EL (cell line): Measurements from ENCODE around the gene TLK2.
"Not testable (repeated sequence)": the region's sequence is repeated elsewhere in the genome, so short reads cannot be mapped to it uniquely, and the experiment has no call there.

Experiments
- DNase-seq: peaks from one replicate; pipeline ENCODE4 v3.0.0-alpha.2; 2016

Gene TLK2

GRCh38 chr17:62478424-62478879 is at the start of gene TLK2:
Gene TLK2, plus strand, starts transcription at chr17:62478825. Its CDS starts 2,301 bp downstream, at chr17:62481126.
- DNase-seq = peak; percentile 84

GRCh38 chr17:62435251-62435650 is 43.4 kb upstream of the TLK2 start:
- not testable (repeated sequence) for DNase-seq

- DNase-seq = not testable (repeated sequence)
Measured at GRCh38 chr17:62441181-62441580, 37.4 kb upstream of the TLK2 start.

GRCh38 chr17:62444063-62444462 is 34.6 kb upstream of the TLK2 start:
- DNase-seq = no peak

- DNase-seq = not testable (repeated sequence)
Measured at GRCh38 chr17:62445791-62446190, 32.8 kb upstream of the TLK2 start.

- DNase-seq = not testable (repeated sequence)
Measured at GRCh38 chr17:62452195-62452594, 26.4 kb upstream of the TLK2 start.

- not testable (repeated sequence) for DNase-seq
Measured at GRCh38 chr17:62453041-62453440, 25.6 kb upstream of the TLK2 start.

- not testable (repeated sequence) for DNase-seq
Measured at GRCh38 chr17:62453656-62454055, 25.0 kb upstream of the TLK2 start.

GRCh38 chr17:62454111-62454510 is 24.5 kb upstream of the TLK2 start:
- DNase-seq = not testable (repeated sequence)

GRCh38 chr17:62456016-62456415 is 22.6 kb upstream of the TLK2 start:
- no peak for DNase-seq

- DNase-seq = not testable (repeated sequence)
Measured at GRCh38 chr17:62458483-62458882, 20.1 kb upstream of the TLK2 start.

- DNase-seq = not testable (repeated sequence)
Measured at GRCh38 chr17:62464422-62464821, 14.2 kb upstream of the TLK2 start.

- DNase-seq = not testable (repeated sequence)
Measured at GRCh38 chr17:62465271-62465670, 13.4 kb upstream of the TLK2 start.

- DNase-seq = peak; percentile 65
Measured at GRCh38 chr17:62470666-62471379, 7.8 kb upstream of the TLK2 start.

- DNase-seq = not testable (repeated sequence)
Measured at GRCh38 chr17:62471380-62471880, 7.2 kb upstream of the TLK2 start.

- DNase-seq = peak; percentile 14
Measured at GRCh38 chr17:62473030-62473982, 5.3 kb upstream of the TLK2 start.

GRCh38 chr17:62477111-62477510 is 1.5 kb upstream of the TLK2 start:
- not testable (repeated sequence) for DNase-seq

- DNase-seq = peak; percentile 10
Measured at GRCh38 chr17:62477718-62478408, 762 bp upstream of the TLK2 start.

GRCh38 chr17:62478880-62479638 is 434 bp downstream of the TLK2 start:
- DNase-seq = not testable (repeated sequence)

GRCh38 chr17:62479639-62480258 is 1.1 kb downstream of the TLK2 start:
- DNase-seq = peak; percentile 28

GRCh38 chr17:62482553-62482952 is 3.9 kb downstream of the TLK2 start:
- not testable (repeated sequence) for DNase-seq
